ENCODE measurements around the gene NDUFS2.
"Not testable (repeated sequence)": the region's sequence is repeated elsewhere in the genome, so short reads cannot be mapped to it uniquely, and the experiment has no call there.

Gene NDUFS2

DNA sequence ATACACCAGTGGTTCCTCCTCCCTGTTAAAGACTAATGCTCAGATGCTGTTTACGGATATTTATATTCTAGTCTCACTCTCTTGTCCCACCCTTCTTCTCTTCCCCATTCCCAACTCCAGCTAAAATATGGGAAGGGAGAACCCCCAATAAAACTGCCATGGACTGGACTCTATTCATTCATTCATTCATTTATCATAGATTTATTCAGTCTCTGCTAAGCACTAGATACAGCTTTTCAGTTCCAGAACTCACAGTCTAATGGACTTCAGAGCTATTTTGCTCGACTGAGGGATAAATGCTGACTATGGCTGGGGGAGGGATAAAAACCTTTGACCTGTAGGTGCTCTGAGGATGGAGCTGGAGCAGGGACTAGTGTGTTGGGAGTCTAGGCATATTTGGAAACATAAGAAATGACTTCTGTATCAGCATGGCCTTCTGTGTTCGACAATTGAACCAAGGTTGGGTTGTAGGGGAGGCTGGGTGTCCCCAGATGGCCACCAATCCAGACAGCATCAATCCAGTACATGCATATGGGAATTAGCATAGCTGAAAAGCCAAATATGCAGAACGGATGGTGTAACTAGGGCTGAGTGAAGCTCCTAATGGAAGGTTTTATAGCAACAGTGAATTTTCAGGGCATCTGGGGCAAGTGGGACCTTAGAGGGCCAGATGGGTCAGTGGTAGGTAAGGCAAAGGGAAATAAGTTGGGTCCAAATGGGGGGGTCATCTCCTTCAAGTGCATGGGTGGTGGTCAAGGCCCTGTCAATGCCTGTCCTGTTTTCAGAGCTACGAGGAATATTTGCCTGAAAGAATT is 17.1 kb downstream of the NDUFS2 start:
- no peak for DNase-seq (ENCODE audit: low read depth in 2 of 2)

DNA sequence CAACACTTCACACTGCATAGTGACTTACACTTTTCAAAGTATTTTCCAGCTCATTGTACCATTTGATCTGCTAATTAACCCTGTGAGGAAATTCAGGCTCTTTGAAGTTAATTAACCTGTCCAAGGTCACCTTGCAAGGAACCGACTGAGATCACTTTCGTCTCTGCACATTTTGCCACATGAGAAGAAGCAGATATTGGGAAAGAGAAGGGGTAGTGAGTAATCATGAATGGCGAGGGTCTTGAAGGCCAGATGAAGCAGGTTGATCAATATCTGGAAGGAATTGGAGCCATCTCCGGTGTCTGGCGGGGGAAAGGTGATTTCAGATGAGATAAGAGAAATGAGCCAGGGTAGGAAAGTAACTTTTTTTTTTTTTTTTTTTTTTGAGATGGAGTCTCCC is 17.8 kb downstream of the NDUFS2 start:
- no peak for DNase-seq (ENCODE audit: low read depth in 2 of 2)

DNA sequence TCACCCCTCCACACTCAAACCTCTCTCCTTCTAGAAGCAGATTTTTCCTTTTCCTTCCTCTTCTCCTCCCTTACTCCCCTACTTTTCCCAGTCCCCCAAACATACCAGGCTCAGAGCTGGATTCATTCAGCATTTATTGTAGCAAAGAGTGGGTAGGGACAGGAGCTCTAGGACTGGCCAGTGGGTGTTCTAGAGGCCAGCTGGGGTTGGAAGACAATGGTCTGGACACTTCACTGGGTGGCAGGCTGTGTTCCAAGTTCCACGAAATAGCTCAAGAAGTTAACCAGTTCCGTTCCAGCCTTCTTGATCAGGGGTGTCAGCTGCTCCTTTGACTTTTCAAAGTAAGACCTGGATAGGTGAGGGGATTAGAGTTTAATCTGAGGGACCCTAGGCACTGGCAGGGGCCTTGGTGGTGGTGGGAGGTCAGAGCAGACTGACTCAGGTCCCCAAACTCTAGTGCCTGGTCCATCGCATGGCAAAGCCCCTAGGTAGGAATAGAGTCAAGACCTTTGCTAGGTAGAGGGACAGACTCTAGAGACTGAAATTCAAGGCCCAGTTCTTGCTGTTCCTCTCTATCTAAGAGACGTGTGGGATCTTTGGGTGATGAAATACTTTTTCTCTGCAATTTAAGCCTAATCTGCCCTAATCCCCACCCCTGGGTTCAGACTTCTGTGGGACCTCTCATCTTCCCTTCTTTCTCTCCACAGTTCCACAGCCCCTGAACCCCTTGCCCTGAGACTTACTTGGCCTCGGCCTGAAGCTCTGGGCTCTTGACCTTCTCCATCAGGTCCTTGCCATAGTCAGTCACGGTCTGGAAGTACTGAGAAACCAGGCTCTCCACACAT is 20.2 kb downstream of the NDUFS2 start:
- no peak for DNase-seq (ENCODE audit: low read depth in 2 of 2)

DNA sequence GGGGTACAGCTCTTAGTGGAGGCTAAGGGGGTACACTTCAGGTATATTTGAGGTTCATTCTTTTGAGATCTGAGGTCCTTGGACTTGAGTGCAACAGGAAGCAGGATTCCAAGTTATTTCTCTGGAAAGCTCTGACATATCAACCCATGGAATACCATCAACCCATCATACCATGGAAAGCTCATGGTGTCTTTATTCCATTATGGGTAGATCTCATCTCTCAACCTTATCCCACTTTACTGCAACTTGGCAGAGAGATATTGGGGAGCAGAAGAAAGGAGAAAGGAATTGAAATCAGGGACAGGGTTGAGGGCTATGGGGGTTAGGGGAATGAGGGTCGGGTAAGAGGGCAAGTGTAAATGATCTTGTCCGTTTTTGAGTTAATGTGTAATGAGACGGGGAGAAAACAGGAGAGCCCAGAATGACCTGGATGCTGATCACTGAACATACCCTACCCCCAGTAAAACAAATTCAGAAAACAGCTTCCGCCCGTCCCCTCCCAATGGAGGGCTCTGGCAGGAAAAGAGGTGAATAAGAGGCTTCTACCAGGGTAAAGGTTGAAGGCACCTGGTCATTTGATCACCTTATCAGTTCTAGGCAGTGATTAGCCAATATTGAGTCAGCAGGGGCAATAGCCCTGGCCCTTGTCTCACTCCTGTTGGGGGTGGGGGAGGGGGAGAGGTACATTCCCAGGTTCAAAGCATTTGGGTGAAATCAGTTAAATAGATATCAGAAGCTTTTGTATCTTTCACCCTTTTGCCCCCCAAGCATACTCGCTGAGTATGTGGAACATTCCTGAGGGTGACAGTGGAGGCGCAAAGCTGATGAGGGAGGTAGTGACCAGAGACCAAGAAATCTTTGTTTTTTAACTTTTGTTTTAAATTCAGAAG is 21.9 kb downstream of the NDUFS2 start:
- no peak for DNase-seq (ENCODE audit: low read depth in 2 of 2)

DNA sequence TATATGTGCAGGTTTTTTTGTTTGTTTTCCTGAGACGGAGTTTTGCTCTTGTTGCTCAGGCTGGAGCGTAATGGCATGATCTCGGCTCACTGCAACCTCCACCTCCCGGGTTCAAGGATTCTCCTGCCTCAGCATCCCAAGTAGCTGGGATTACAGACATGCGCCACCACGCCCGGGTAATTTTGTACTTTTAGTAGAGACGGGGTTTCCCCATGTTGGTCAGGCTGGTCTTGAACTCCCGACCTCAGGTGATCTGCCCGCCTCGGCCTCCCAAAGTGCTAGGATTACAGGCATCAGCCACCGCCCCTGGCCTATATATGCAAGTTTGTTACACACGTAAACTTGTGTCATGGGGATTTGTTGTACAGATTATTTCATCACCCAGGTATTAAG is 22.5 kb downstream of the NDUFS2 start:
- DNase-seq (ENCODE audit: low read depth in 2 of 2), result not testable (repeated sequence)

DNA sequence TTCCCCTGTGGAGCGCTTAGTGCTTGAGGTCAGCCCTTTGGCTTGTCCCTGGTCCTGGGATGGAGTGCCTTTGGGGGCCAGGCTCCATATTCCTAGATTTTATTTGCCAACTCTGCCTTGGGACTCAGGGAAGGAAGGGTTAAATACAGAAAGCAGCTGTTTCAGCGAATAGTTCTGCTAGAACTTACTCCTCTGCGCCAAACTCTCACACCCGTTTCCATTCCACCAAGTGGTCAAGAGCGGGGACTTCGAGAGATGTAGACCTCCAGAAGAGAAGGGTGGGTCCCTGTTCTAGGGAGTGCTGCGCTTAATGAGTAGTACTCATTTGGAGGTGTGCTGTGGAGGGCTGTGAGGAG is 23.0 kb downstream of the NDUFS2 start:
- no peak for DNase-seq (ENCODE audit: low read depth in 2 of 2)

DNA sequence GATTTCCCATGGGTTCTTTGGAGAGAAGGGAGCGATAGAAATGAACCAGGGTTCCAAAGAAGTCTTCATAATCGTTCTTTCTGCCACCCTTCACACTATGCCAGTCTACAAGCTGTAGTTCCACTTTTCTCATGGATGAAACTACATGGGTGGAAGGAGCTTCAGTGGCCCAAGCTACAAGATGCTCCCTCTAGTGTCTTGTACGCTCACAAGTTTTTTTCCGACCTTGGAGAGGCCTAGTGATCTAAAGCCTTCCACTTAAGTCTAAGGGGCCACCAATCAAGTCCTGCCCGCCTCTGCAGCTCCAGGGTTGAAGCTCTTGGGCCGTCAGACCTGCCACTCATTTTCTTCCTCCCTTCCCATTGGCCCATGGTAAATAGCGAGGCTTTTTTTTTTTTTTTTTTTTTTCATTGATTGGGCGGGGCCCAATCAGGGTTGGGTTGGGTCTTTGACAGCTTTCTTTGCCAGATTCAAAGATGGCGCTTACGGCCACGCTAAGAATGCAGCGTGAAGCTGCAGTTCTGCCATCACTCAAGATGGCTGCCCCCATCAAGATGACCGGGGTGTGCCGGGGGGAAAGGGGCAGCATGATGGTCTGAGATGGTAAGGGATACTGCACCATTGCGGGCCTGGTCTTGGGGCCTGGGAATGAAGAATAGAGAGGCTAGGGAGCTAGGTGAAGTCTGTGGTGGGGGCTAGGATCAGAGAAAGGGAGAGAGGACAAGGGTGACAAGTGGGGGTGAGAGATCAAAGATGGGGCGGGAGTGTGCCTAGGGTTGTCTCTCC is 23.6 kb downstream of the NDUFS2 start, which contains the start of gene TOMM40L:
Gene TOMM40L, plus strand, starts transcription at position 527 of the 786 bp plus-strand sequence. CDS start 430 bp downstream, outside the sequence.
- peak; percentile 72 to 86 for DNase-seq (ENCODE audit: low read depth in 2 of 2)

DNA sequence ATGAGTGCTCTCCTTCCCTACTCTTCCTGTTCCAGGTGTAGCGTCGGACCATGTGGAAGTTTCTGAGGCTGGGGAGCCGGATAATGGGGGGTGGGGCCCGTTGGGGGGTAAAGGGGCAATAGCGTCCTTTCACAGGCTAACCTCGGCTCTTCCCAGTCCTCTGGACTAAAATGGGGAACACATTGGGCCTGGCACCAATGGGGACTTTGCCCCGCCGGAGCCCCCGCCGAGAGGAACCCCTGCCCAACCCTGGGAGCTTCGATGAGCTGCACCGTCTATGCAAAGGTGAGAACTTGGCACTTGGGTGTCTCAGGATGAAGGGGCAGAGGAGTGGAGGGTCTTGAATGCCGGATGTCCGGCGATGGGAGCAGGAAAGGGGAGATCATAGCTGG is 24.1 kb downstream of the NDUFS2 start:
- no peak for DNase-seq (ENCODE audit: low read depth in 2 of 2)

DNA sequence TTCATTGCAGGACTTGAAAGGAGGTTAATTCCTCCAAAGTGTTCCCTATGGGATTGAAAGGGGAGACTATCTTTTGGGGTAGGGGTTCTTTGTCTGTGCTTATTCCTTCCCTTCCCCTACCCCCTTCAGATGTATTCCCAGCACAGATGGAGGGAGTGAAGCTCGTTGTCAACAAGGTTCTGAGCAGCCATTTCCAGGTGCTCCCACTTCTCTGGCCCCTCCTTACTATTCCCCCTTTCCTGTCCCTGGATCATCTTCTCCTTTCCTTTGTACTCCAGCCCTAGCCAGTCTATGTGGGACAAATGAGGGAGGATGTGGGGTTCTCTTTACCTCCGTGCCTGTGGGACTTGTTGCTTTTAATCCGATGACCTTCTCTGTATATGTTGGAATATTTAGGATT is 24.6 kb downstream of the NDUFS2 start:
- no peak for DNase-seq (ENCODE audit: low read depth in 2 of 2)

DNA sequence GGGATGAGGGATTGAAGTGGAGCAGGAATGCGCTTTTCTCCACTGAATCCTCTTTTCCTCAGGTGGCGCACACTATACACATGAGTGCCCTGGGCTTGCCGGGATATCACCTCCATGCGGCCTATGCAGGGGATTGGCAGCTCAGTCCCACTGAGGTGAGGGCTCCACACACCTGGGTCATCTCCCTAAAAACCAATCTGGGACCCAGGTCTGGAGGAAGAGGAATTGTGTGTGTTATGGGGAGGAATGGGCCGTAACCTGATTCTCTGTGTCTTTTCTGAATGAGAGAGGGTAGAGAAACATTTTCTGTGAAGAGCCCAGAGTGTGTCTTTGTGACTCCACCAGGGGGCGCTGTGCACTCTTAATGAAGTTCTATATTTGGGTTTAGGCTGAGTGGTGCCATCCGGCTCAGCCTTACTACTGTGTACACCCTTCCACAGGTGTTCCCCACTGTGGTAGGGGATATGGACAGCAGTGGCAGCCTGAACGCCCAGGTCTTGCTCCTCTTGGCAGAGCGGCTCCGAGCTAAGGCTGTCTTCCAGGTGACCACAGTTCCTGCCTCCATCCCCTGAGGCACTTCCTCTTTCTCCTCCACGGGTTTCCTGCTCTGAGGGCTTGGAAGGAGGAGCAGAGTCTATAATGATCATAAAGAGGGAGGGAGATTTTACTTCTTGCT is 25.2 kb downstream of the NDUFS2 start:
- DNase-seq (ENCODE audit: low read depth in 2 of 2), result peak; percentile 78 to 79

DNA sequence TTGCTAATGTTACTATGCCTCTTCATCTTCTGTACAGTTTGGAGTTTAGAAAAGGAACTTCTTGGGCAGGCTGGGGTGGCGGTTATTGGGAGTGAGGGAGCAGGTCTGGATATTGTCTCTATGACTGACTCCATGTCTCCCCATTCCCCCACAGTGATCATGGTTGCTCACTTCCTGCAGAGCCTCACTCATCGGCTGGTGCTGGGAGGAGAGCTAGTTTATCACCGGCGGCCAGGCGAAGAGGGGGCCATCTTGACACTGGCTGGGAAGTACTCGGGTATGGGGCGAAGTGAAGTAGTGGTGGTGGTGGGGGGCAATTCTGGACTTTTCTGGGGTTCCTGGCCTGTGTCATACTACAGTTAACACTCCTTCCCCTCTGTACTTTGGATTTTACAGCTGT is 25.9 kb downstream of the NDUFS2 start:
- DNase-seq (ENCODE audit: low read depth in 2 of 2), result no peak

DNA sequence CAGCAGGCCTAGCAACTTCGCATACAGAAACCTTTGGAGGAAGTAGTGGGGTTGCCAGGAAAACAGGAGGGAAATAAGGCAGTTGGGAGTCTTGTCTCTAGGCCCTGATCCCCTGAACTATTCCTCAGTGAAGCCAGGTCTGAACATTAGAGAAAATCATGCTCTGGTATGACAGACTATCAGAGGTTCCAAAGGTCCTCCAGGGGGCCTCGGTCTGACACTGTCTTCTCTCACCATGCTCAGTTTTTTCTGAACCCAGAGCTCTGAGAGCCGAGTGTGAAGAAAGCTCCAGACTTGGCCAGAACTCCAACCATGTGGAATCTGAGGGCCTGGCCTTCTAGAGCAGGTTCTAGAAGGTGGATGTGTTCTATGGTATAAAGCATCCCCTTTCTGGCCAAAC is 27.7 kb downstream of the NDUFS2 start:
- DNase-seq (ENCODE audit: low read depth in 2 of 2), result no peak

DNA sequence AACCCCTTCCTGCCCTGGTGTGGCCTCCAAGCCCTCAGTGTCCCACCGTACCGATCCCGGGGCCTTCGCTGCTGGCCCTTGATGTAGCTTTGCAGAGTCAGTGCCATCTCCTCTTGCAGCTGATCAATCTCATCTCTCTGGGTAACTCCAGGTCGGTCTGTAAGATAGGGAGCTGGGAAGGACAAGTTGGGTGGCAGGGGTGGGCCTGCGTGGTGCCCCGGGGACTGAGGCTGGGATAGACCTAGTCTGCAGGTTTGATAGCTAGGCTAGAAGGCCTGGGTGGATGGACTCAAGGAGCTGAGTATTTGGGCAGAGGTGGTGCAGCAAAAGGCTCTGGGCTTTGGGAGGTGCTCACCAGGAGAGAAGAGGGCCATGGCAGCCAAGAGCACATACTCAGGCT is 28.6 kb downstream of the NDUFS2 start:
- DNase-seq (ENCODE audit: low read depth in 2 of 2), result no peak

DNA sequence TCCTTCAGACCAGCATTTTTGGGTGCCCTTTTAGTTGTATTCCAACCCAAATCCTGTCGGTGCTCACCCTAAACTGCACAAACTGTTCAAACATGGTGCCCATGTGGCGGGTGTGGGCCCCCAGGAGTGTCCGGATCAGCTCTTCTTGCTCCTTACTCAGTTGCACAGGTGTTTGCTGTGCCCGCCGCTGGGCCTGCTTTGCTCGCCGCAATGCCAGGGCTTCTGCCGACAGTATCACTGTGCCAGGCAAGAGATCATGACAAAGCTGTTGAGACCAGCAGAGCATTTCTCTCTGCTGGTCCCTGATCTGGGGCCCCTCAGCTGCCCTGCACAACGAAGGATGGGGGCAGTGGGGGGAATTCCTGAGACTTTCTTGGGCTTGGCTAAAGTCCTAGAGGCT is 30.9 kb downstream of the NDUFS2 start:
- DNase-seq (ENCODE audit: low read depth in 2 of 2), result no peak

DNA sequence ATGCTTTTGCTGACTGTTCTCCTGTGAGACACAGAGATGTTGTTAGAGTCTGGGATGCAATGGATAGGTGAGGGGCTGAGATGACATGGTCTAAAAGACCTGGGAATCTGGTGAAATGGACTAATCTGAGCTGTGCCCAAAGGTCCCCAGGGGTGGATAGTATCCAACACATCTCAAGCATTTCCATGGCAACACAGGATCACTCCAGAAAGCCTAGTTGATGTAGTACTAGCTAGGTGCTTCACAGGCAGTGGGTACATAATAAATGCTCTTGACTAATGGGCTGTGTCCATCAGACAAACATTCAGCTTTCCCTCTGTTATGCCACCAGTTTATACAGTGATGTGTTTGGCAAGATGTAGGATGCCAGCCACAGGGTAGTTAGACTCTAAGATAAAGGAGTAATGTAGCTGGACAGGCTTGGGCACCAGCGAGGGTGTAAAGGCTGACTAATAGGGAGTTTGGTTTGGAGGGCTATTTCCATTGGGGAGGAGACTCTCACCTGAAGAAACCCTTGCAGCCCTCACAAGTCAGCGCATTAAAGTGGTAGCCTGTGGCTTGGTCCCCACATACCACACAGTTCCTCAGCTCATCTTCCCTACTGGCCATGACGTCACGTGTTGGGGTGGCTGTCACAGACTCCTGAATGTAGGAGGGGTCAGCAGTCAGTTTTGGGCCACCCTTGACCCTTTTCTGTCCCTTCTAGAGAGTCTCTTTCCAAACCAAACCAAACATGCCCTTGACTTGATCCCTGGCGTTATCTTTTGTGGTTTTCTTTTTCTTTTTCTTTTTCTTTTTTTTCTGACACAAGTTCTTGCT is 34.0 kb downstream of the NDUFS2 start:
- DNase-seq (ENCODE audit: low read depth in 2 of 2), result no peak

DNA sequence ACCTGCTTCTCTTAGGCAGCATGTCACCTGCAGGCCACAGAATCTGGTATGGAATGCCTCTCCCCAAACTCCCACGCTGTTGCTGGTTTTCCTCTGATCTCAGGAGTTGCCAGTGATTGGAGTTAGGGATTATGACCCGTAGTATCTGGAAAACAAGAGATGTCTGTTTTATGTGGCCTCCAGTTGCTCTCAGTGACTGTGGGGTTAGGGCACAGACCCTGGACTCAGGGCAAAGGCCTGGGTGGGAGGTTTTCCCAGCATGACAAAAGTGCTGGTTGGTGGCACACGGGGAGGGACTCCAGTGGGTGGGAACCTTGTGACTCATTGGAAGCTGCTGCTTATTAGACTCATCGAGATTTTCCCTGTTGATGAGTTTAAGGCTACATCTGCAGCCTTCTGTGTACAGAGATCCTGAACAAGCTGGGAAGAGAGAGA is 35.9 kb downstream of the NDUFS2 start, which contains the start of gene NR1I3:
Gene NR1I3, minus strand, starts transcription at position 165 of the 435 bp plus-strand sequence. CDS start 1,638 bp downstream, outside the sequence.
- DNase-seq (ENCODE audit: low read depth in 2 of 2), result no peak

DNA sequence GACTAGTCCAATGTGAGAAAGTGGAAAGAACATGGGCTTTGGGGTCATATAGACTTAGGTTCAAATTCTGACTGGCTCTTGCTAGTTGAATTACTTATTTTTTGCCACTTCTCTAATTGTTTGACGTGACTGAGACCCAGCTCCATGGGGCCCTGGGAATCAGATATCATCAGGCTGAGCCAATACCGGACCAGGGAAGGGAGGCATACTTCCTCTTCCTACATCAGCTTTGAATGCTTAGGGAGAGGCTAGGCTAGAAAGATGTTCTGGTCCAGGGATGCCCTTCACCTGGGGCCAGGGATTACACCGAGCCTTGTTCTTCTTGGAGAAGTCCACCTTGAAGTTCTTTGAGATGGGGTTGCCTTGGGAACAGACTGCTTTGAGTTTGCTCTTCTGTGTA is 39.5 kb downstream of the NDUFS2 start:
- no peak for DNase-seq (ENCODE audit: low read depth in 2 of 2)

DNA sequence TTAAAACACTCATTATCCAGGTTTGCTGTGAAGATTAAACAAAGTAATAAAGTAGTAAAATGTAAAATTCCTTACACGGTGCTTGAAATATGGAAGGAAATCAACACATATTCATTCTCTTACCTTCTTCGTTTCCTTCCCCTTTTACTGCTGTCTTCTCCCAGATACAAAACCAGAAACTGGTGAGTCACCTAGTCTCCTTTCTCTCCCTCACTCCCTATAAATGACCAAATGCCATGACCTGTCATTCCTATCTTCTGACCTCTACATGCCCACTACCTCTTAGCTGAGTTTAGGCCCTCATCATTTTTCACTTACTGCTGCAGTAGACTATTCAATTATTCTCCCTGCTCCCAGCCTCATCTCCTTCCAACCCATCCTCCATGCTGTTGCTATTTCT is 40.1 kb downstream of the NDUFS2 start:
- DNase-seq (ENCODE audit: low read depth in 2 of 2), result no peak

DNA sequence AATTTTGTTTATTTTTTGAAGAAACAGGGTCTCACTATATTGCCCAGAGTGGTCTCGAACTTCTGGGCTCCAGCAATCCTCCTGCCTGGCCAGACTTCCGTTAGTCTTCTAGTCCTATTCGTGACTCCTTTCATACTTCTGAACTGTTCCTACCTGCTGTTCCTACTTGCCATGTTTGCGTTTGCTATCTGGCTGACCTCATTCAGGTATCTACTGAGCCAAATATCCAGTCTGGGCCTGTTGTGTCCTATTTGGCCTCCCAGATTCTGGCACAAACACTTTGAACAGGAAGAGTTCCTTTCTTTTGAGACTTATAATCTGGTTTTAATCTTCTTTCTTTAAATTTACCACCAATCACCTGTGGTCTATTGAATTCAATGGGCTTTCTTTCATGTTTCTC is 42.7 kb downstream of the NDUFS2 start:
- DNase-seq (ENCODE audit: low read depth in 2 of 2), result no peak

DNA sequence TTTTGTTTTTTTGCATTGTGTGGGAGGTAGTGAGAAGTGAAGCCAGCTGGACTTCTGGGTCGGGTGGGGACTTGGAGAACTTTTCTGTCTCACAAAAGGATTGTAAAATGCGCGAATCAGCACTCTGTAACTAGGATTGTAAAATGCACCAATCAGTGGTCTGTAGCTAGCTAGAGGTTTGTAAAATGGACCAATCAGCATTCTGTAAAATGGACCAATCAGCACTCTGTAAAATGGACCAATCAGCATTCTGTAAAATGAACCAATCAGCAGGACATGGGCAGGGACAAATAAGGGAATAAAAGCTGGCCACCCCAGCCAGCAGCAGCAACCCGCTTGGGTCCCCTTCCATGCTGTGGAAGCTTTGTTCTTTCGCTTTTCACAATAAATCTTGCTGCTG is 47.9 kb downstream of the NDUFS2 start:
- not testable (repeated sequence) for DNase-seq (ENCODE audit: low read depth in 2 of 2)
